Bronchial epithelial cell (primary cell): ENCODE measurements around the gene GK. TPM values are rescaled to one million over a fixed set of nuclear protein-coding genes. Genes with fewer than 3 reads are reported as not detected.

ENCODE experiments used
- DNase-seq: peaks from one replicate; pipeline ENCODE4 v3.0.0-alpha.2; 2010; ENCODE audit warnings: low read depth
- FAIRE-seq: peaks from 2 replicates; lab custom pipeline; 2011; peaks lifted over from hg19 to GRCh38; lab: Jason Lieb, UNC
- H3K27me3 ChIP-seq: 2 replicates; pipeline ENCODE4 v1.5.1; 2011; ENCODE audit warnings: low read length; ENCODE audit not compliant: control insufficient read depth, insufficient read depth
- H3K36me3 ChIP-seq: 2 replicates; pipeline ENCODE4 v1.5.1; 2011; ENCODE audit warnings: low read length; ENCODE audit not compliant: control insufficient read depth, insufficient read depth
- H3K4me3 ChIP-seq: 2 replicates; pipeline ENCODE4 v1.5.1; 2011; ENCODE audit warnings: mild to moderate bottlenecking, low read depth, low read length, control low read depth
- CTCF ChIP-seq: IDR thresholded peaks from 2 replicates; pipeline ENCODE4 v1.5.1; 2011; ENCODE audit warnings: mild to moderate bottlenecking, moderate library complexity, low read length, control low read depth, inconsistent platforms; ENCODE audit not compliant: insufficient read depth, severe bottlenecking
- total RNA-seq: library from RNA; depleted of rRNA; stranded (reverse); fragments of >200 nt; gene quantifications from 2 replicates; pipeline ENCODE4 v1.2.1, GENCODE V29; 2014

Gene GK
- total RNA-seq, 1 donor from 2014 or later: 38.7 TPM

DNA sequence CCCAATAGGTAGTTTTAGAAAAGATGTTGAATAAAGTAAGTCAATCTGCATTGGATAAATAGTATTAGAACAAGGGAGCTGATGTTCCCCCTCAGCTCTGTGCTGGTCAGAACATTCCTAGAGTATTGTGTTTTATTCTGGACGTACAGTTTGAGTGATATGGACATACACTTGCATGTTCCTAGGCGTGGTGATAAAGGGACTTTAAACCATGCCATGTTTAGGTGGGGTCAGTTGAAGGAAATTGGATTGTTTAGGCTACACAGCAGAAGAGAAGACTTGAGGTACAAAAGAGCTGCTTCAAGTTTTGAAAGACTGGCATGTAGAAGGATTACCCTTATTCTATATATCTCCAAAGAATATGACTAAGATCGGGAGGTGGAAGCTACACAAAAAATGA is 21.6 kb downstream of the GK start:
- no peaks in the 10 kb centered on the region for H3K36me3 ChIP-seq
- no peaks in the 10 kb centered on the region for H3K27me3 ChIP-seq
- no peak for TF ChIP-seq CTCF
- FAIRE-seq (no peak), DNase-seq (no peak)
- no peak overlapping the region for H3K4me3 ChIP-seq

GRCh38 chrX:30679369-30679768 is 26.1 kb downstream of the GK start:
- TF ChIP-seq CTCF: no peak
- FAIRE-seq (no peak), DNase-seq (no peak)
- no peak overlapping the region for H3K4me3 ChIP-seq
- H3K36me3 ChIP-seq: no peaks in the 10 kb centered on the region
- H3K27me3 ChIP-seq: no peaks in the 10 kb centered on the region

- no peaks in the 10 kb centered on the region for H3K27me3 ChIP-seq
- TF ChIP-seq CTCF: no peak
- no peak overlapping the region for H3K4me3 ChIP-seq
- DNase-seq (no peak), FAIRE-seq (no peak)
- H3K36me3 ChIP-seq: no peaks in the 10 kb centered on the region
Observed at GRCh38 chrX:30680618-30681017, 27.4 kb downstream of the GK start.

DNA sequence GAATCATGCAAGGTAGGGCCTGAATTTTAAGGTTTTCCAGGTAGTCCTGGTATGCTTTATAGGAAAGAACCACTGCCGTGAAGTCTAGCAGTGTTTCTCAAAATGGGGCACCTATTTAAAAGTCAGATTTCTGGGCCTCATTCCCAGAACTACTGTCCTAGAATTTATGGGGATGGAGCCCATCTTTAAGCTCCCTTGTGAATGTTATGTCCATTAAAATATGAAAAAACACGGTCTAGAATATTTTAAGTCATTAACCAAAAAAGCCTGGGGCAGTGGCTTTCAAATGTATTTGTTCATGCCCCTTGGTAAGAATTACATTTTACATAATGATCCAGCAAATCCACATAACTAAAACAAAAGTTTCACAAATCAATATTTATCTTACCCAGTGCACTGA is 35.4 kb downstream of the GK start:
- FAIRE-seq (no peak), DNase-seq (no peak)
- TF ChIP-seq CTCF: no peak
- no peak overlapping the region for H3K4me3 ChIP-seq
- H3K36me3 ChIP-seq: no peaks in the 10 kb centered on the region
- no peaks in the 10 kb centered on the region for H3K27me3 ChIP-seq

DNA sequence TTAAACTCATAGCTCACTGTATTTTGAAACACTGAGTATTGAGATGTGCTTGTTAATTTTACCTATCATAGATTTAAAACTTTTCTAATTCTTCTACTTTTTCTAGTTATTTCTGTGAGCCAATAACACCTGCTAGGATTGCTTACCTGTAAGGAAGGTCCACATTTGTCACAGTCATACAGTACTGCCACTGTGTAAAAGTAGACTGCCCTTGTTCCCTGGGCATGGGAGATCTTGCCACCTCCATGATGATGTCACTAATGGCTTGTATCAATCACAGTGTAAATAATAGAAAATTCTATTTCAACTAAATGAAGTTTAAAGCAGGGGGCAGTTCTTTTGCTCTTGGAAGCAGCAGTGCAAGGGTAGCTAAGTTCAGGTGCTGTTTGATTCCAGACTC is 35.9 kb downstream of the GK start:
- H3K27me3 ChIP-seq: no peaks in the 10 kb centered on the region
- no peak for DNase-seq
- no peak for TF ChIP-seq CTCF
- no peaks in the 10 kb centered on the region for H3K36me3 ChIP-seq
- FAIRE-seq: no peak
- H3K4me3 ChIP-seq: no peak overlapping the region

DNA sequence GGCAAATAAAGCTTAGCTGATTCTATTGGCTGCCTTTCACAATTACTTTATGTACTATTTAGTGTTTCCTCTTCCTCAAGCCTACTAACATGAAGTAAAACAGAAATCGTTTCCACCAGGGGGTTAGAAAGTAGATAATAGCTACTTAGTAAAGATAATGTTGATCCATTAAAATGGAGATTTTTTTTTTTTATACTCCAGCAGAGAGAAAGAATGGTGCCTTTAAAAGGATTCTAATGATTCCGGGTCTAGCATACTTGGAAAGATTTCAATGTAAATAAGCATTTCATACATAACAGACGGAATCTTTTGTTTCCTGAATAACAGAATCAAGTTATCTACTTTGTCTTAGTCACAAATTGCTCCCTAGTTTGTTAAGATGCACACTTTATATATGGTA is 37.1 kb downstream of the GK start:
- DNase-seq (no peak), FAIRE-seq (no peak)
- Histone ChIP-seq H3K27me3 (no peaks in the 10 kb centered on the region), H3K36me3 (no peaks in the 10 kb centered on the region), H3K4me3 (no peak overlapping the region)
- no peak for TF ChIP-seq CTCF
